NCI-H82 treated with DMSO at 0.1 percent for 48 hours (cell line): Measurements from ENCODE around the gene MCFD2.

Experiments used
- DNase-seq: peaks from one replicate; lab custom pipeline; 2025; ENCODE audit not compliant: unreplicated experiment; lab: John Stamatoyannopoulos, UW

Gene MCFD2

DNA sequence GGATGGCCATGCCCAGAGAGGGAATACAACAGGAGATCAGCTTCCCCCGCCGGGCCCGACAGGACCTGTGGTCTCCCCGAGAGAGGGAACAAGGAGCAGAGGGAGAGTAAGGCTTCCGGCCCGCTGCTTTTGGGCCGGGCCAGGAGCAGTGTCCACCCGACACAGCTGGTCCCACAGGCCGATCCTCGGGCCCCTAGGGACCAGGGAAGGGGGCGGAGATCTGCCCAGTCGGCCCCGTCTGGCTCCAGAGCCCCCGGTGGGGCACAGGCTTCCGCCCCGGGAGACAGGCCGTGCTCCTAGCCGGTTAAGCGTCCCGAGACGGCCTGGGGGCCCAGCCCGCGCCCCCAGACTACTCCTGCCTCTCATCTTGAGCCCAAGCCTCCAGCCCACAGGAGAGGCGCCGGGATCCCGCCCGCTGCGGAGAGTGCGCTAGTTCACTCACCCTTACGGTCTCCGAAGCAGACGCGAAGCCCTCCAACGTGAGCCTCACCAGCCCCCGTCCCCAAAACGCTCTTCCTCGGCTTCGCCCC, at the start of gene MCFD2:
TSS of gene MCFD2 (minus strand) at position 526 of the 530 bp plus-strand sequence. CDS start 6,635 bp downstream, outside the sequence.
- DNase-seq: no peak

DNA sequence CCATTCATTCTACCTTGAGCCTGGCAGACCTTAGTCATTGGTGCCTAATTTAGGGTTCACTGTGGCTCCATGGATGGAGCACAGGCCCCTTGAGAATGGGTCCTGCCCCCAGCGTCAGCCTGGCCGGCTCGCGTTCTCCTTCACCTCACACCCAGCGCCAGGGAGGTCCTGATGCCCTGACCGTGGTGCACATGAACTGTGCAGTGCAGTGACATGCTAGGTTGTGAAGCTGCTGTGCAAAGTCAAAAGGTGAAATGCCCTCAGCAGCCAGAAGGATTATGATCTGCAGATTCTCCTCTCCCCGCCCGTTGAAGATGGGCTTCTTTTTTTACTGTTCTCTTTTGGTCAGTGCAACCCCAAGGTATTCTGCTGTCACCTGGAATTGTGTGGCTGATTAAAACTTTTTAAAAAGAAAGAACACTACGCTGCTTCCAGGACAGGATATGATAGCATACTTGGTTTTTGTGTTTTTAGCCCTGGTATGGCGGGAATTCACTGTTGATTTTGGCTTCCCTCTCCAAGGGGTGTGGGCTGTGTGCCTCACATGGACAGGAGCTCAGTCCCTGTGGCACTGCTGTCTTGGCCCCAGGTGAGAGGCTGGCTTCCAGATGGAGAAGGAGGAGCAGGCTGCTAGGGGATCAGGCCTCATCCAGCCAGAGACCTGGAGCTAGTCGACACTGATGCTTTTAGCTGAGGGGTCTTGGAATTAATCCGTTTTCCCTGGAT, 49.4 kb upstream of the MCFD2 start:
- no peak for DNase-seq

DNA sequence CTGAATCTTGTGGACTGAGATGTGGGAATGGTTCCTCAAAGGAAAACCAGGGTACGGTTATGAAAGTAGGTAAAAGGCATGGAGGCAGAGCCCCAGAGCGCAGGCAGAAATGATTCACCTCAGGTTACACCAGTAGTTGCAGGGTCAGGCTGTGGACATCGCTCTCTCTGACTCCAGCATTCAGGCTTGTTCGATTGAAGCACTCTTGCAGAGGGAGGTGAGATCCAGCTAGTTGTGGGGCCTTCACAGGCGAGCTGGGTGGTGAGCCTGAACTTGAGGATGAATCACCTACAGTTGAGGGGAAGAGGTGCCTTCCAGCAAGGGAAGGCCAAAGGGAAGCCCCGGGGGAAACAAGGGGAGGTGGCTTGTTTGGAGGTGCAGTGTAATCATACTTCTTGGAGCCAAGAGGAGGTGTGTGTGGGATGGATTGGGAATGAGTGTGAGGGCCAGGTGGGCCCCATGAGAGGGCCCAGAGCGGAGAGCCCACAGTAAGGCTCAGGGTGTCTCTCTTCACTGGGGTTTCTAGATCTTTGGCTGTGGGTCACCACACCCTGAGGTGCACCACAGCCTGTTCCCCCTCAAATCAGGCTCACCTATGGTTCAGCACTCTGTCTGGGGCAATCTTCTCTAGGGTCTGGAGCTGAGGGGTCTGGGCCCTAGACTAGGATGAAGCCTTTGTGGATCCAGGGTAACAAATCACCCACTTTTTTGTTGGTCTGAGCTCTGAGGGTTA, 48.5 kb upstream of the MCFD2 start:
- no peak for DNase-seq

DNA sequence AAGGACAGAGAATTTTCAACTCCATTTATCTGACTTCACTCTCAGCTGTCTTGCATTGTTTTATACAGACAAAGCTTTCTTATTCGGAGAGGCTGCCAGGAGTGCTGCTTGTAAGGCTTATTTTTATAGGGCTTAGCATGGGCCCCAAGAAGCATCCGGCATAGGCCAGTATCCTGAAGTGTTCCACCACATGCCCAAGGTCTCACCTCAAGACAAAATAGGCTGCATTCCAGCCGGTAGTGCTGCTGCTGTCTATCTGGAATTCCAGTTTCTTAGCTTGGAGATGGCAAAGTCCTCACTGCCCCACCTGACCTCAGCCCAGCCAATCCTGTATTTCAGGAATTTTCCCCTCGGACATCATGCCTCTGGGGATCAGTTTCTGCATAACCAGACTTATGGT, 47.6 kb upstream of the MCFD2 start:
- no peak for DNase-seq

DNA sequence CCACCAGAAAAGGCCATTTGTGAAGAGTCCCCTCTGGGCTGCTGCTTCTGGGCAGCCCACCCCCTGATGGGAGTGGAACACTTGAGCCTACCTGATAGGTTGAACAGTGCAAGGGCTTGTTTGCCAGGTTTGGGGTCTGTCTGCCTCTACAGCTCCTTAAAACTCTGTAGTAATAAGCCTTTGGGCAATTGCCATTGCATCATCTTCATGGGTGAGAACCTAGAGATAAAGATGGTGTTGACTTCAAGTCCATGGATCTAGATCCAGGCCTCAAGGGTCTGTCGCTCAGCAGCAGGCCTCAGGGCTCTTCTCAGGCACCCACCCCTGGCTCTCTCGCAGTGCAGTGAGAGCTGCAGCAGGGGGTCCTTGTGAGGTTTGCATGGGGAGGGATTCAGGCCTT, 47.1 kb upstream of the MCFD2 start:
- no peak for DNase-seq

DNA sequence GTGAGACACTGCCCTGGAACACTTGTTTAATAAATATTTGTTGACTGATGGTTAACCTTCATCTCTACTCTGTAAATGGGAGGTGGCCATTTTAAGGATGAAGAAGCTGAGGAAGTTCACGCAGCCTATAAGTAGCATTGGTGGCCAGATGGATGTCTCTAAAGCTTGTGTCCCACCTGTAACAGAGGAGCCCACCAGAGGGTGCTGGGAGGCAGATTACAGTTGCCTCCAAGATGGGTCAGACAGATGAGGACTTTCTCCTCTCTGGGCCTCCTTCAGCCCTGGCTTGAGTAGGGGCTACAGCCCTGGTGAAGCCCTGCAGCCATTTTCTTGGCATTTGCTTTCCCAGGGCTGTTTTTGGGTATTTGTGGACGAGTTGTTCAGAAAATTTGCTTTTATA, 45.0 kb upstream of the MCFD2 start:
- no peak for DNase-seq

DNA sequence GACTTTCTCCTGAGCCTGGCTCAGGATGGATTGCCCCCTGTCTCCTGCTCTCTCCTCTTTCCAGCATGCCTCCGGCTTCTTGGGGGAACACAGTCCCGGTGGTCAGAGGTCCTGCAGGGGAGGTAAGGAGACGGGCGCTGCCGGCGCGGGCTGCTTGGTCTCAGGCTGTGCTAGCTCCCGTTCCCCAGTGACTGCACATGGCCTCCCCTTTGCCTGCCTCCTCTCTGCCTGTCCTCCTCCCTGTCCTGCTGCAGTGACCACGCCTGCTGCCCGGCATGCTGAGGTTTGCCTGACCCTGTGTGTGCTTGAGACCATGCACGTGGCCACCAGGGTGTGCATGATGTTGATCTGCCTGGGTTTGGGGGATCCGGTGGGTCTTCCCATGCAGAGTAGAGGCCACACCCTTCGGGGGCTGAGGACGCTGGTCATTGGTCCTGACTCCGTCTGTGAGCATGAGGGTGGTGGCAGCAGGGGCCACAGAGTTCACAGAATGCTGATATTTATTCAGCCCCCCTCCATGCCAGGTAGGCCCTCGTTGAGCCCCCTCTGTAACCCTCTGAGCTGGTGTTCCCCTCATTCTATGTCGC, 42.9 kb upstream of the MCFD2 start:
- DNase-seq: no peak

DNA sequence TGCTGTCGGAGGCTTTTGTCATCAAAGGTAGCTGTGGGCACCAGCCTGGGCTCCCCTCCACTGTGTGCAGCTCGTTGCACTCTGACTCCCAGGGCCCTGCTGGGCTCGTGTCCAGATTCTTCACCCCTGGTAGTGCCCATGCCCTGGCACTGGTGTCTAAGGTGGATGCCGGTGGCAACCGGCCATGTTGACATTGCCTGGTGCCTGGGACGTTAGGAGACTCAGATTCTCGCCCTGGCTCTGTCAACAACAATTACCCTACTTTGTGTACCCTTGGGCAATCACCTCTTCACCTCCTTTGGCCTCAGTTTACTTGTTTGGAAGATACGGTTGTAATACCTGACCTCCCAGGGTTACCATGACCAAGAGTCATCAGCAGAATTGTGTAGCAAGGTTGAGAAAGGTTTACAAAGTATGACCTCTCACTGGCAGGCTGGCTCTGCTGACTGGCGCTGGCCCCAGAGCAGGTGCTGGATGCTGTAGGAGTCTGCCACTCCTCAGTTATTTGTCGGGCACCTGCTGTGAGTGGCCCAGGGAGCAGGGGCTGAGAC, 41.5 kb upstream of the MCFD2 start:
- DNase-seq: no peak

GRCh38 chr2:46955764-46956163, 40.2 kb upstream of the MCFD2 start:
- no peak for DNase-seq

- DNase-seq: no peak
Measured at GRCh38 chr2:46954951-46955571, 39.5 kb upstream of the MCFD2 start.

DNA sequence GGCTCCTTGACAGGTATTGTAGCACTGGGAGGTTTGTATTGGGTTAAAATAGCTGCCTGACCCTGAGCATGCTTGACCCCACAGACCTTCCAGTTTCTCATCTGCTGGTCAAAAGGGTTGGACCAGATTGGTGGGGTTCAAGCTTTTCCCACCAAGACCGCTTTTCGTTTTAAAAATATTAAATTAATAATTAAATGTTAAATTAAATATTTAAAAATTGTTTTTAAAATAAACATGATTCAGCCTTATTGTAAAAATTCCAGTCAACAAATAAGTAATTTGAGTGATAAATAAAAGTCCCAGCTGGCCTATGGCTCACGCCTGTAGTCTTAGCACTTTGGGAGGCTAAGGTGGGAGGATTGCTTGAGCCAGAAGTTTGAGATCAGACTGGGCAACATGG, 36.6 kb upstream of the MCFD2 start:
- DNase-seq: no peak

DNA sequence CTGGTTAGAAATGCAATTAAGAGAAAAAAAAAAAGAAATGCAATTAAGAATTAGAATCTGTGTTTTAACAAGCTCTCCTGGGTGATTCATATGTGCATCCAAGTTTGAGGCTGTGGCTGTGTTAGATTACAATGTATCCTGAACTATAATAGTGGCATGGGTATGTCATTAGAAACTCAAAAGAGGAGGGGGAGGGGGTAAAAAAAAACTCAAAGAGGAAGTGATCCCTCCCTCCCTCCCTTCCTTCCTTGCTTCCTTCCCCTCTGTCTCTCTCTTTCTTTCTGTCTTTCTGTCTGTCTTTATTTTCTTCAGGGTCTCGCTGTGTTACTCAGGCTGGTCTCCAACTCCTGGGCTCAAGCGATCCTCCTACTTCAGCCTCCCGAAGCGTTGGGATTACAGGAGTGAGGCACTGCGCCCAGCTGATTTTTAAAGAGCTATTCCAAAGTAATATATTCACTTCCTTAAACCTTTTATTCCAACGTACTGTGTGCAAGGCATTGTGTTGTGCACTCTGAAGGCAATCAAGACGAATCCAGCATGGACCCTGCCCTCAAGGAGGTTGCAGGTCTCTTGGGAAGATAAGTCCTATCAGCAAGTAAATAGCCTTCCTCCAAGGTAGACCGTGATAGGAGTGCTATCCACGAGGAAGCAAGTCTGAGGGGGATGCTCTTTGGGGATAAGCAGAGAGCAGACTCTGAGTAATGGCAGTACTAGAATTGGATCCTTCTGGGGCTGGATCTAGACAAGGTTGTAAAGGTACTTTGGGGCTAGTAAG, 35.9 kb upstream of the MCFD2 start:
- DNase-seq: no peak

DNA sequence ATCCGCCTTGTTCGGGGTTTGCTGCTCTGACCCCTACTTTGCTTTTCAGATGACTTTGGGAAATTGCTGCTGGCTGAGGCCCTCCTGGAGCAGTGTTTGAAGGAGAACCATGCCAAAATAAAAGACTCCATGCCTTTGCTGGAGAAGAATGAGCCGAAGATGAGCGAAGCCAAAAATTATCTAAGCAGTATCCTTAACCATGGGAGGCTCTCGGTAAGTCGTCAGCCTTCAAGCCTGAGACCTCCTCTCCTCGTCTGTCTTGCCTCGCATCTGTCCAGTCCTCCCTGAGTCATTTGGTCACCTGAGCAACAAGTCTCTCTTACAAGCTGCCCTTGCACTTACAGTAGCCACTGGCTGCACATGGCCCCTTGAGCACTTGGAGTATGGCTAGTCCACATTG, 34.7 kb upstream of the MCFD2 start:
- no peak for DNase-seq

DNA sequence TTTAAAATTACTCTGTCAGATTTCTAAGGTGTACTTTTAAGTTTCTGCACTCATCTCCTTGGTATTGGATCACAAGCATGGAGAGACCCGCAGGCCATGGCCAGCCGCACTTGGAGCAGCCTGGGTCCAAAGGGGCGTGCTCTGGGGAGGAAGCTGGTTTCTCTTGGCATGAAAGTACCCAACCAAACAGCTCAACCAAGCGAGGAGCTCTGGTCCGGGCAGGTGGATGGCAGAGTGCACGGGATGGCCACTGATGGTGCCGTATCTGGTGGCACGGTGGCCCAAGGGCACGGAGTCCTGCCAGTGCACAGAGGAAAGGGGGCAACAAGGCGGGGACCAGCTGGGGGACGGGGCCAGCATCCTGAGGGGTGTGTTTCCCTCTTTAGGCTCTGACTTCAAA, 32.2 kb upstream of the MCFD2 start:
- no peak for DNase-seq

- no peak for DNase-seq
Measured at GRCh38 chr2:46945671-46946070, 30.1 kb upstream of the MCFD2 start.

GRCh38 chr2:46943881-46944798, 28.5 kb upstream of the MCFD2 start:
- no peak for DNase-seq

DNA sequence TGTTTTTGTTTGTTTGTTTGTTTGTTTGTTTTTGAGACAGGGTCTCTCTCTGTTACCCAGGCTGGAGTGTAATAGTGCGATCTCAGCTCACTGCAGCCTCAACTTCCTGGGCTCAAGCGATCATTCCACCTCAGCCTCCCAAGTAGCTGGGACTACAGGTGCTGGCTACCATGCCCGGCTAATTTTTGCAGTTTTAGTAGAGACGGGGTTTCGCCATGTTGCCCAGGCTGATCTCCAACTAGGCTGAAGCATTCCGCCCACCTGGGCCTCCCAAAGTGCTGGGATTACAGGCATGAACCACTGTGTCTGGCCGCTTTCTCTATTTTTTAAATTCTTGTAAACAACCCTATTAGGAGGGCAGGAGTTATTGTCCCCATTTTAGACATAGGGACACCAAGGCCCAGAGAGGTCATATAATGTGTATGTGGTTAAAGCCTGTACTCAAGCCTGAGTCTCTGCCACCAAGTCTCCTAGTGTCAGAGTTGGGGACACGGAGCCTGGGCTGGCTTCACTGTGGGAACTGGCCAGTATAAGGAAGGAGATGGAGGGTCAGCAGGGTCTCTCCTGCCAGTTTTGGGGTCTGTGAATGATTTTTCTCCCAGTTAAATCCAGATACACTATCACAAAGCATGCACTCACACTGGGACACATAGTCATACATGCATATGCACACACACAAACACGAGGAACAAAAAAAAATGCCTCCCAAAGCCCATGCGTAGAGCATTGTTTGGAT, 27.5 kb upstream of the MCFD2 start:
- no peak for DNase-seq

DNA sequence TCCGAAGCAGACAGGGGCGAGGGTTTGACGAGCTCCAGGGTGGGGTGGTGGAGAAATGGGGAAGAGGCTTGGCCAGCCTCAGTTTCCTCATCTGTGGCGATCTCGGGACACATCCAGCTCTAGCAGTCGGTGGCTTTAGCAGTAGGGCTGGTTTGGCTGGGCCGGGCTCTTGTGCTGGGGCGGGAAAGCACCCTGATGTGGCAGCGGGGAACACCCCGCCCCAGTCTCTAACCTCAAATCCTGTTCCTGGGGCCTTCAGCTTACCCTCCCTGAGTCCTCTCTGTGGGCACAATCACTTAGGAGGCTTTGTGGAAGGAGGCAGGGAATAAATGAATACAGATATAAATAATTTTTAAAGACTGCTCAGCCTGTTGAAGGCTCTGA, 26.5 kb upstream of the MCFD2 start:
- no peak for DNase-seq
